HG02981 (cell line): ENCODE results near the gene MRPL22.
"Not testable (repeated sequence)": the region's sequence is repeated elsewhere in the genome, so short reads cannot be mapped to it uniquely, and the experiment has no call there.

Source experiments
- ATAC-seq: cut with Tn5 transposase; IDR thresholded peaks from one replicate; pipeline ENCODE4 v1.9.1; 2021; ENCODE audit warnings: mild to moderate bottlenecking, moderate library complexity; ENCODE audit not compliant: unreplicated experiment

MRPL22 gene

DNA sequence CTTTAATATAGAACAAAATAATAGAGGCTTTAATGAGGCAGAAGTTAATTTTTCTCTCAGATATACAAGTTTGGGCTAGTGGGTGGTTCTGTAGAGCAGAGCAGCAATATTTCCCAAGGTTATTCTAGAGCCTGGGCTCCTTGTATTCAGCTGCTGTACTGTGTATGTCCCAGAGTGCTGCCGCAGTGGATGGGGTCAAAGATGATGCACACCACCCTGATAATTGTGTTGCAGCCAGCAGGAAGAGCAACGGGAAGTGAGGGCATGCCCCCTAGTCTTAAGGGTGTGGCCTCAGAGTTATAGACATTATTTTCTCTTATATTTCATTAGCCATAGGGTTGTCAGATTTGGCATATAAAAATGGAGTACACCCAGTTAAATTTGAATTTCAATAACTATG is 48.8 kb downstream of the MRPL22 start:
- ATAC-seq: no peak

DNA sequence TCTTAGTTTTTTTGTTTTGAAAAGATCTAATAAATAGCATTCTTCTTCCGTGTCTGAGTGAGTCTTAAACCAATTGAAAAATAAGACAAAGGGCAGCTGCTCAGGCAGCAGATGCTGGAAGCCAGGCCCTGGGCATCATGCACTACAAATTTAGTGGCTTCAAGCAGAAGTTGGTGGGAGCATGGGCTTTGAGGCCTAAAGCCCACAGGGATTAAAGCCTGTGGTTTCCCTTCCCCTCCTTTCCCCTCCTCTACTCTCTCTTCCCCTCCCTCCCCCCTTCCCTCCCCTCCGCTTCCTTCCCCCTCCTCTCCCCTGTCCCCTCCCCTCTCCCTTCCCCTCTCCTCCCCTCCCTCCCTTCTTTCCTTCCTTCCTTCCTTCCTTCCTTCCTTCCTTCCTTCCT is 52.6 kb downstream of the MRPL22 start:
- ATAC-seq: no peak

GRCh38 chr5:154995679-154996078 is 54.8 kb downstream of the MRPL22 start:
- no peak for ATAC-seq

DNA sequence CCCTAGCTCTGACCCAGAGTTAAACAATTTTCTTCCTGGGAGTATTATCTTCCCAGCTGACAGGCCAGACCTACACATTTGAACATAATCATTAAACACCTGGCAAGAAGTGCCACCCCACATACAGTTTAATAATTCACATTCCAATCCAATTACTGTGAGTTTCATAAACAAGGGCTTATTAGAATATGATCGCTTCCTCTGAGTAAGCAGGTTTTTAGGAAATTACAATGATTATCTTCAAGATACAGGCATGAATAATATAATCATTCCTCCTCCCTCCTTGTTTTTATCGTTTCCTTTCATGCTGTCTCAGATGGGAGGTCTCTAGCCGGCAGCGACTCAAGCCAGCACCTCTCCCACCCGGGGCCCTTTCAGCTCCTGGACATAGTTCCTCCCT is 56.9 kb downstream of the MRPL22 start:
- no peak for ATAC-seq

DNA sequence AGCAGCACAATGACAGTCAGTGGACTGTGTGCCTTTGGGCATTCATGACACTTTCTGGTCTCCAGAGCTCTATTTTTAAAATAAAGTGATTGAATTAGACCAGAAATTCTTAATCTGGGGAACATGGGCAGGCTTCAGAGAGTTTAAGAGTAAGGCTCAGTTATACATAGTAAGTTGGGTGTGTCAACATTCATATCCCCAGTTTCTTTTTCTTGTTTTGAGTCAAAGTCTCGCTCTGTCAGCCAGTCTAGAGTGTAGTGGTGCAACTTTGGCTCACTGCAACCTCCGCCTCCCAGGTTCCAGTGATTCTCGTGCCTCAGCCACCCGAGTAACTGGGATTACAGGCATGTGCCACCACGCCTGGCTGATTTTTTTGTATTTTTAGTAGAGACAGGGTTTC is 59.0 kb downstream of the MRPL22 start:
- no peak for ATAC-seq

DNA sequence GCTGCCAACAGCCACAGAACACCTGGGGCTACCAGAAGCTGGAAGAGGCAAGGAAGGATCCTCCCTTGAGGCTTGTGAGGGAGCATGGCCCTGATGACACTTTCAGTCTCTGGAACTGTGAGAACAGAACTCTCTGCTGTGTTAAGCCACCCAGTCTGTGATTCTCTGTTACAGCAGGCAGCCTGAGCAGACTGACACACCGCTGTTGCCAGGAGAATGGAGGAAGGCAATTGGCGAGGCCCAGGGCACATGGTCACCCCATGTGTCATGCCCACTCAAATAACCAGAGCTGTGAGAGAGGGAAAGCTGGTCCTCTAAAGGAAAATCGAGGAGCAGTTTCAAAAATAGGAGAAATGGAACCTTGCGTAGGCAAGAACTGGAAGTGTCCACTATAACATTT is 60.6 kb downstream of the MRPL22 start:
- ATAC-seq: no peak

DNA sequence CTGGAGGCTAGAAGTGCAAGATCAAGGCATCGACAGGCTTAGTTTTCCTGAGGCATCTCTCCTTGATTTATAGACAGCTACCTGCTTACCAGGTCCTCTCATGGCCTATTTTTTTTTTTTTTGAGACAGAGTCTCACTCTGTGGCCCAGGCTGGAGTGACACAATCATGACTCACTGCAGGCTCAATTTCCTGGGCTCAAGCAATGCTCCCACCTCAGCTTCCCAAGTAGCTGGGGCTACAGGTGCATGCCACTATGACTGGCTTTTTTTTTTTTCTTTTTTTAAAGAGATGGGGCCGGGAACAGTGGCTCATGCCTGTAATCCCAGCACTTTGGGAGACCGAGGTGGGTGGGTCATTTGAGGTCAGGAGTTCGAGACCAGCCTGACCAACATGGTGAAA is 61.8 kb downstream of the MRPL22 start:
- ATAC-seq: not testable (repeated sequence)

DNA sequence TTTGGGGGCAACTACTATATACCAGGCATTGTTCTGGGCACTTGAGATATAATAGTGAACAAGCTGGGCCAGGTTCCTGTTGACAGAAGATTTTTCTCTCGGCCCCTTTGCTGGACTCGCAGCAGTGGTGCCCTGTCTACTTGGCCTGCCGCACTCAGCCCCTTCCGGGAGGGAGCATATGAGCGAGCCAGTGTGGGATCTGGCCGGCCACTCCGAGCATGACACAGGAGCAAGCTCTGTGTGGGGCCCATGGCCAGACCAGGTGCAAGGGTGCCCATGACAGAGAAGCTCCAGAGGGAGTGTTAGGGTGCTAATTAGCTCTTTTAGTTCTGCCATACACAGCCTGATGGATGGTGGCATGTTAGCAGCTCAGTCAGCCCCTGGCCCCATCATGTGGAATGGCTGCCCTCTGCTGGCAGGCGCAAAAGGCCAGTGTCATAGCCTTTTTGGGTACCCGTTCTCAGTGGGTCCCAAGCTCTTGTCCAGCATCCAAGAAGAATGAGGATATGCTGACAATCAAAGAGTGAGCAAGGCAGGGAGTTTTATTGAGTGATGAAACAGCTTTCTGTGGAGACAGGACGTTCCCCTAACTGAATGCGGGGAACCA is 63.4 kb downstream of the MRPL22 start:
- ATAC-seq: no peak

DNA sequence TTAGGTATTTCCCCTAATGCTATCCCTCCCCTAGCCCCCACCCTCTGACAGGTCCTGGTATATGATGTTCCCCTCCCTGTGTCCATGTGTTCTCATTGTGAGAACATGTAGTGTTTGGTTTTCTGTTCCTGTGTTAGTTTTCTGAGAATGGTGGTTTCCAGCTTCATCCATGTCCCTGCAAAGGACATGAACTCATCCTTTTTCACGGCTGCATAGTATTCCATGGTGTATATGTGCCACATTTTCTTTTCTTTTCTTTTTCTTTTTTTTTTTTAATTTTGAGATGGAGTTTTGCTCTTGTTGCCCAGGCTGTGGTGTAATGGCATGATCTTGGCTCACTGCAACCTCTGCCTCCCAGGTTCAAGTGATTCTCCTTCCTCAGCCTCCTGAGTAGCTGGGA is 65.4 kb downstream of the MRPL22 start:
- not testable (repeated sequence) for ATAC-seq

GRCh38 chr5:155008669-155009068 is 67.8 kb downstream of the MRPL22 start:
- ATAC-seq: no peak

DNA sequence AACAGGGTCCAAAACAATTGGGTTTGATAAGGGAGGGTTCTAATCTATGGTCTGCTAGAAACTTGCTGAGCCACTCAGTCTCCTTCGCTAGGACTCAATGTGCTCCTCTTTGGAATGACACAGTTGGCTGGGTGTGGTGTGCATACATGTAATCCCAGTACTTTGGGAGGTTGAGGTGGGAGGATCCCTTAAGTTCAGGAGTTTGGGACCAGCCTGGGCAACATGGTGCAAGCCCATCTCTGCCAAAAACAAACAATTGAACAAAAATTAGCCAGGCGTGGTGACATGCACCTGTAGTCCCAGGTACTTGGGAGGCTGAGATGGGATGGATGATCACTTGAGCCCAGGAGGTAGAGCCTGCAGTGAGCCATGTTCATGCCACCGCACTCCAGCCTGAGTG is 70.0 kb downstream of the MRPL22 start:
- ATAC-seq: no peak

DNA sequence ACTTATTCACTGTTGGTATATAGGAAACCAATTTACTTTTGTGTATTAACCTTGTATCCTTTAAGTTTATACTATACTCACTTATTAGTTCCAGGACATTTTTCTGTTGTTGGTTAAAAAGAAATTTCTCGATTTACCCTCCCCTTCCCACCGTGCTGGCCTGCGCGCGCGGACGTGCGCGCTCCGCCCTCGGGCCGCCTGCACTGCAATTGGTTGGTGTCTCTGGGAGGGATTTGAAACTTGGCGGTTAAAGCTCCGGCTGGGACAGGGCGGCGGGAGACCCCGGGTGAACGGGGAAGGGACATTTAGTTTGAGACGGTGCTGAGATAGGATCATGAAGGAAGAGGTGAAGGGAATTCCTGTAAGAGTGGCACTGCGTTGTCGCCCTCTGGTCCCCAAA is 72.7 kb downstream of the MRPL22 start, which contains the start of gene KIF4B:
KIF4B (plus strand) TSS at position 230 of the 400 bp plus-strand sequence; CDS start at position 335, 105 bp downstream.
- ATAC-seq: no peak

GRCh38 chr5:155015239-155015638 is 74.4 kb downstream of the MRPL22 start:
- ATAC-seq: no peak

GRCh38 chr5:155017610-155018009 is 76.7 kb downstream of the MRPL22 start:
- ATAC-seq: peak; percentile 96
